Esophagus squamous epithelium (tissue), 5 donors: ENCODE measurements around the gene PLSCR2. TPM values are rescaled to one million over a fixed set of nuclear protein-coding genes. Genes with fewer than 3 reads are reported as not detected.

Experiments used
- DNase-seq: peaks from one replicate; lab custom pipeline; 2025; lab: John Stamatoyannopoulos, UW
- H3K27ac ChIP-seq, 4 donors: fragments of 200-600 bp; sonication (generic); one replicate each; pipeline ENCODE4 v1.5.1; 2016 to 2019; ENCODE audit warnings: mild to moderate bottlenecking in 1 of 4
- H3K27me3 ChIP-seq, 4 donors: fragments of 200-600 bp; sonication (generic); 1 replicate in 3 of 4; 2 replicates in 1 of 4; pipeline versions ENCODE4 v1.5.1 to v1.6.0; 2017 to 2021; ENCODE audit warnings: antibody characterized with exemption in 1 of 4
- H3K36me3 ChIP-seq, 3 donors: fragments of 200-600 bp; sonication (generic); one replicate each; pipeline ENCODE4 v1.5.1; 2016 to 2019
- H3K4me1 ChIP-seq, 3 donors: fragments of 200-600 bp; sonication (generic); one replicate each; pipeline ENCODE4 v1.5.1; 2017 to 2019
- H3K4me3 ChIP-seq, 4 donors: fragments of 200-600 bp; sonication (generic); 1 replicate in 3 of 4; 2 replicates in 1 of 4; pipeline ENCODE4 v1.5.1; 2016 to 2019; ENCODE audit warnings: mild to moderate bottlenecking in 2 of 4, moderate library complexity in 1 of 4
- H3K9me3 ChIP-seq, 3 donors: fragments of 200-600 bp; sonication (generic); one replicate each; pipeline ENCODE4 v1.5.1; 2016 to 2019
- CTCF ChIP-seq, 6 experiments: fragments of 450-650 bp in 4 of 6; fragments of 200-600 bp in 2 of 6; sonication (generic) in 2 of 6; IDR thresholded peaks; one replicate each; pipeline ENCODE4 v1.5.1; 2016 to 2019; ENCODE audit warnings: antibody characterized with exemption in 6 of 6, mild to moderate bottlenecking in 4 of 6, moderate library complexity in 4 of 6
- POLR2A ChIP-seq, 4 donors: fragments of 450-650 bp; IDR thresholded peaks; one replicate each; pipeline ENCODE4 v1.6.1; 2017; ENCODE audit warnings: antibody characterized with exemption in 4 of 4, mild to moderate bottlenecking in 4 of 4, moderate library complexity in 3 of 4
- WGBS, 2 donors: methylation state at CpG; one replicate each; pipeline ENCODE4 v1.1.5; 2018; 5-methylcytosine and 5-hydroxymethylcytosine counted together
- intact Hi-C: fragments of 100-400 bp; cut with DNase I; formaldehyde crosslinking; loops from one replicate; pipeline ENCODE4 v1.15.0; 2022
- total RNA-seq, 4 donors: library from RNA; depleted of rRNA; stranded (reverse); fragments of >200 nt; gene quantifications; one replicate each; pipeline ENCODE4 v1.1.0, GENCODE V29; 2016
- donor health status: DM: yes; HTN: yes; CAD: no.

PLSCR2 gene
- total RNA-seq, 4 donors from 2014 or later, result not detected

- Histone ChIP-seq H3K4me1 (no peaks in the 10 kb centered on the region), H3K9me3 (no peaks in the 10 kb centered on the region), H3K4me3 (no peak overlapping the region), H3K27me3 (no peaks in the 10 kb centered on the region), H3K36me3 (no peaks in the 10 kb centered on the region), H3K27ac (no peak overlapping the region)
- DNase-seq, result no peak
- intact Hi-C loops, result no loop called here
- TF ChIP-seq POLR2A (IDR thresholded peaks at IDR 0.05) (no peak), CTCF (IDR thresholded peaks at IDR 0.05) (no peak)
These were observed 64.9 kb downstream of the PLSCR2 start for GRCh38 chr3:146404436-146404835.

- 50 to 63% methylated on average over 3 of the region's 3 CpGs for WGBS, 2 donors
- intact Hi-C loops, result no loop called here
These were observed 65.6 kb downstream of the PLSCR2 start for GRCh38 chr3:146403792-146404191.

GRCh38 chr3:146396792-146397191 is 72.6 kb downstream of the PLSCR2 start:
- Histone ChIP-seq H3K9me3 (no peaks in the 10 kb centered on the region), H3K4me1 (no peaks in the 10 kb centered on the region), H3K4me3 (no peak overlapping the region), H3K27ac (no peak overlapping the region), H3K36me3 (no peaks in the 10 kb centered on the region), H3K27me3 (no peaks in the 10 kb centered on the region)
- DNase-seq, result no peak
- no peak for TF ChIP-seq POLR2A (IDR thresholded peaks at IDR 0.05)
- TF ChIP-seq CTCF (IDR thresholded peaks at IDR 0.05), result no peak
- WGBS, 2 donors, result 68 to 80% methylated on average over 4 of the region's 4 CpGs
- intact Hi-C loops, result no loop called here

More at GRCh38 chr3:146403792-146404191, 65.6 kb downstream of the PLSCR2 start:
- Histone ChIP-seq H3K9me3 (no peaks in the 10 kb centered on the region), H3K4me3 (no peak overlapping the region), H3K27me3 (no peaks in the 10 kb centered on the region), H3K27ac (no peak overlapping the region), H3K4me1 (no peaks in the 10 kb centered on the region), H3K36me3 (no peaks in the 10 kb centered on the region)
- TF ChIP-seq CTCF (IDR thresholded peaks at IDR 0.05), result no peak
- no peak for TF ChIP-seq POLR2A (IDR thresholded peaks at IDR 0.05)
- no peak for DNase-seq

GRCh38 chr3:146395164-146395563 is 74.2 kb downstream of the PLSCR2 start:
- Histone ChIP-seq H3K9me3 (no peaks in the 10 kb centered on the region), H3K4me3 (no peak overlapping the region), H3K27ac (no peak overlapping the region), H3K36me3 (no peaks in the 10 kb centered on the region), H3K27me3 (no peaks in the 10 kb centered on the region), H3K4me1 (peaks cover 0 to 7% (median 0%) of the 10 kb centered on the region in 3 donors)
- no peak for DNase-seq
- intact Hi-C loops, result no loop called here
- TF ChIP-seq POLR2A (IDR thresholded peaks at IDR 0.05), result no peak
- no peak for TF ChIP-seq CTCF (IDR thresholded peaks at IDR 0.05)
- 86 to 91% methylated on average over 2 of the region's 2 CpGs for WGBS, 2 donors

GRCh38 chr3:146390957-146391356 is 78.4 kb downstream of the PLSCR2 start:
- Histone ChIP-seq H3K27me3 (no peaks in the 10 kb centered on the region), H3K4me3 (no peak overlapping the region), H3K36me3 (no peaks in the 10 kb centered on the region), H3K4me1 (peaks cover 0 to 9% (median 0%) of the 10 kb centered on the region in 3 donors), H3K27ac (peak overlapping the region in 2 of 4 donors; percentile 1 to 12), H3K9me3 (no peaks in the 10 kb centered on the region)
- no peak for DNase-seq
- intact Hi-C loops, result no loop called here
- TF ChIP-seq CTCF (IDR thresholded peaks at IDR 0.05) (no peak), POLR2A (IDR thresholded peaks at IDR 0.05) (no peak)
